HL-60 (cell line): ENCODE data around the gene DGAT2L6.

Experiments
- DNase-seq, 2 experiments: peaks; one replicate each; pipeline ENCODE4 v3.0.0-alpha.2; 2010 to 2020; ENCODE audit warnings: low read depth in 1 of 2, low spot score in 1 of 2
- H3K27ac ChIP-seq: fragments of 250-450 bp; sonication (Bioruptor Pico); replicated peaks from 2 replicates; pipeline ENCODE4 v1.5.1; 2020; ENCODE audit warnings: mild to moderate bottlenecking, moderate library complexity
- H3K27me3 ChIP-seq: fragments of 250-450 bp; sonication (Bioruptor Pico); 2 replicates; pipeline ENCODE4 v1.5.1; 2021; ENCODE audit warnings: mild to moderate bottlenecking, moderate library complexity; ENCODE audit not compliant: insufficient read depth, poor library complexity, severe bottlenecking
- H3K4me3 ChIP-seq: replicated peaks from 2 replicates; pipeline ENCODE4 v1.5.1; 2011; ENCODE audit warnings: mild to moderate bottlenecking, control low read depth, low read length; ENCODE audit not compliant: insufficient read depth
- CTCF ChIP-seq: IDR thresholded peaks from one replicate; pipeline ENCODE4 v1.5.1; 2011; ENCODE audit warnings: low read length, control low read depth, inconsistent platforms; ENCODE audit not compliant: insufficient read depth
- GABPA ChIP-seq: IDR thresholded peaks from 2 replicates; pipeline ENCODE4 v1.6.1; 2012; ENCODE audit warnings: low read depth
- POLR2AphosphoS5 ChIP-seq: IDR thresholded peaks from 2 replicates; pipeline ENCODE4 v1.6.1; 2012; ENCODE audit warnings: low read depth
- REST ChIP-seq: IDR thresholded peaks from 2 replicates; pipeline ENCODE4 v1.6.1; 2012; ENCODE audit warnings: low read depth; ENCODE audit not compliant: insufficient replicate concordance
- SPI1 ChIP-seq: IDR thresholded peaks from 2 replicates; pipeline ENCODE4 v1.6.1; 2012; ENCODE audit warnings: low read depth, mild to moderate bottlenecking, borderline replicate concordance

The DGAT2L6 gene

GRCh38 chrX:70132224-70132623, 45.1 kb upstream of the DGAT2L6 start:
- Histone ChIP-seq H3K27ac (peak overlapping the region; percentile 96), H3K27me3 (no peaks in the 10 kb centered on the region), H3K4me3 (no peak overlapping the region)
- DNase-seq: peak in 1 of 2 experiments; percentile 3
- TF ChIP-seq POLR2AphosphoS5 (no peak), REST (no peak), GABPA (no peak), SPI1 (no peak), CTCF (no peak)

GRCh38 chrX:70132877-70133302, 44.4 kb upstream of the DGAT2L6 start:
- H3K27ac ChIP-seq: peak overlapping the region; percentile 96
- DNase-seq: no peak
- peak overlapping the region; percentile 78 for H3K4me3 ChIP-seq
- TF ChIP-seq REST: no peak
- TF ChIP-seq GABPA: peak; percentile 77
- no peak for TF ChIP-seq SPI1
- TF ChIP-seq POLR2AphosphoS5: no peak; the same call in 1 of the 2 replicates
- no peak for TF ChIP-seq CTCF
- no peaks in the 10 kb centered on the region for H3K27me3 ChIP-seq

- peak; percentile 79 to 87 for DNase-seq
- Histone ChIP-seq H3K27me3 (no peaks in the 10 kb centered on the region), H3K4me3 (peak within 1 kb of the TSS; percentile 78), H3K27ac (peak within 1 kb of the TSS; percentile 96)
- TF ChIP-seq SPI1 (no peak; the same call in 1 of the 2 replicates), REST (peak; percentile 34), CTCF (peak; percentile 38), POLR2AphosphoS5 (peak; percentile 71; the same call in 1 of the 2 replicates), GABPA (no peak; the same call in 1 of the 2 replicates)
Measured at GRCh38 chrX:70133303-70134115, 43.8 kb upstream of the DGAT2L6 start, which contains the start of gene IGBP1. Gene IGBP1 (plus strand): TSS chrX:70133447. CDS start chrX:70133948, 501 bp downstream.
